CD14-positive monocyte (primary cell): Measurements from ENCODE around the gene TAF12. TPM values are rescaled to one million over a fixed set of nuclear protein-coding genes. Genes with fewer than 3 reads are reported as not detected.

Experiments
- DNase-seq, 3 donors: peaks; one replicate each; pipeline ENCODE4 v3.0.0-alpha.2; 2011 to 2022
- H2AFZ ChIP-seq: 2 replicates; pipeline ENCODE4 v1.6.0; 2012; ENCODE audit warnings: mild to moderate bottlenecking, low read depth, low read length, inconsistent platforms; ENCODE audit not compliant: insufficient read depth, poor library complexity, severe bottlenecking
- H3K27ac ChIP-seq, 2 donors: 1 replicate in 1 of 2; 2 replicates in 1 of 2; pipeline ENCODE4 v1.5.1; 2012 to 2013; ENCODE audit warnings: low read length in 2 of 2, control low read depth in 1 of 2, inconsistent platforms in 1 of 2, low read depth in 1 of 2, mild to moderate bottlenecking in 1 of 2
- H3K27me3 ChIP-seq, 2 donors: one replicate each; pipeline versions ENCODE4 v1.6.0 to v1.6.1; 2011 to 2013; ENCODE audit warnings: low read length in 2 of 2; ENCODE audit not compliant: control insufficient read depth in 2 of 2, insufficient read depth in 2 of 2
- H3K36me3 ChIP-seq, 2 donors: replicated peaks in 1 of 2; 1 replicate in 1 of 2; 2 replicates in 1 of 2; pipeline versions ENCODE4 v1.5.1 to v1.6.1; 2012 to 2013; ENCODE audit warnings: low read length in 2 of 2, control low read depth in 1 of 2, inconsistent platforms in 1 of 2, mild to moderate bottlenecking in 1 of 2; ENCODE audit not compliant: insufficient read depth in 2 of 2, control insufficient read depth in 1 of 2
- H3K4me1 ChIP-seq, 2 donors: 1 replicate in 1 of 2; 2 replicates in 1 of 2; pipeline versions ENCODE4 v1.5.1 to v1.6.1; 2012 to 2013; ENCODE audit warnings: low read length in 2 of 2, control low read depth in 1 of 2, inconsistent platforms in 1 of 2, mild to moderate bottlenecking in 1 of 2, moderate library complexity in 1 of 2; ENCODE audit not compliant: insufficient read depth in 2 of 2, control insufficient read depth in 1 of 2
- H3K4me2 ChIP-seq: replicated peaks from 2 replicates; pipeline ENCODE3; 2012; ENCODE audit warnings: low read length, moderate library complexity, mild to moderate bottlenecking; ENCODE audit not compliant: poor library complexity, severe bottlenecking; ENCODE audit errors: extremely low read depth
- H3K4me3 ChIP-seq, 3 experiments: fragments of 200-600 bp in 1 of 3; sonication (generic) in 1 of 3; replicated peaks in 1 of 3; 1 replicate in 2 of 3; 2 replicates in 1 of 3; pipeline ENCODE4 v1.5.1; 2011 to 2013; ENCODE audit warnings: low read length in 3 of 3, mild to moderate bottlenecking in 3 of 3, control low read depth in 2 of 3, low read depth in 2 of 3, inconsistent platforms in 1 of 3, moderate library complexity in 1 of 3
- H3K79me2 ChIP-seq: 2 replicates; pipeline ENCODE4 v1.6.0; 2012; ENCODE audit warnings: mild to moderate bottlenecking, control low read depth, inconsistent platforms, low read length, moderate library complexity; ENCODE audit not compliant: insufficient read depth
- H3K9ac ChIP-seq: 2 replicates; pipeline ENCODE4 v1.6.0; 2017; ENCODE audit warnings: low read length, mild to moderate bottlenecking; ENCODE audit not compliant: insufficient read depth, poor library complexity, severe bottlenecking
- H3K9me3 ChIP-seq, 2 donors: replicated peaks in 1 of 2; 1 replicate in 1 of 2; 2 replicates in 1 of 2; pipeline versions ENCODE4 v1.5.1 to v1.6.1; 2012 to 2013; ENCODE audit warnings: low read length in 2 of 2, control low read depth in 1 of 2; ENCODE audit not compliant: control insufficient read depth in 1 of 2, insufficient read depth in 1 of 2
- H4K20me1 ChIP-seq: 2 replicates; pipeline ENCODE4 v1.6.0; 2012; ENCODE audit warnings: mild to moderate bottlenecking, low read length, control low read depth, moderate library complexity; ENCODE audit not compliant: insufficient read depth
- H3K27ac Mint-ChIP-seq, 7 donors: one replicate each; pipeline ENCODE4 v1.8.0; 2020; ENCODE audit warnings: mild to moderate bottlenecking in 7 of 7, mixed read lengths in 7 of 7, moderate library complexity in 6 of 7, inconsistent platforms in 2 of 7
- H3K27me3 Mint-ChIP-seq, 3 donors: one replicate each; pipeline ENCODE4 v1.8.0; 2021 to 2022; ENCODE audit warnings: low read depth in 3 of 3, mild to moderate bottlenecking in 3 of 3, mixed read lengths in 3 of 3, moderate library complexity in 3 of 3, inconsistent platforms in 1 of 3
- H3K36me3 Mint-ChIP-seq, 2 donors: one replicate each; pipeline ENCODE4 v1.8.0; 2020; ENCODE audit warnings: mixed read lengths in 2 of 2, inconsistent platforms in 1 of 2, mild to moderate bottlenecking in 1 of 2
- H3K4me1 Mint-ChIP-seq: one replicate; pipeline ENCODE4 v1.8.0; 2020; ENCODE audit warnings: mild to moderate bottlenecking, mixed read lengths
- H3K4me3 Mint-ChIP-seq, 2 donors: one replicate each; pipeline ENCODE4 v1.8.0; 2020; ENCODE audit warnings: mild to moderate bottlenecking in 2 of 2, mixed read lengths in 2 of 2, moderate library complexity in 1 of 2
- H3K9me3 Mint-ChIP-seq, 7 donors: one replicate each; pipeline ENCODE4 v1.8.0; 2020 to 2022; ENCODE audit warnings: mixed read lengths in 7 of 7, mild to moderate bottlenecking in 6 of 7, moderate library complexity in 6 of 7, inconsistent platforms in 2 of 7
- WGBS: methylation state at CpG from one replicate; pipeline ENCODE4 v1.1.5; 2013; ENCODE audit warnings: missing lambda C conversion rate; ENCODE audit not compliant: insufficient coverage; 5-methylcytosine and 5-hydroxymethylcytosine counted together
- intact Hi-C, 2 donors: fragments of 100-400 bp; cut with micrococcal nuclease; formaldehyde crosslinking; loops; one replicate each; pipeline versions ENCODE4 v1.15.0 to v1.15.1; 2023
- polyA plus RNA-seq, 3 donors: library from polyadenylated mRNA; depleted of rRNA in 1 of 3; unstranded in 2 of 3; stranded (reverse) in 1 of 3; fragments of 300-500 nt in 2 of 3; fragments of >200 nt in 1 of 3; fragmentation: Illumina TruSeq in 2 of 3; gene quantifications; 1 replicate in 2 of 3; 2 replicates in 1 of 3; pipeline ENCODE4 v1.2.3, GENCODE V29; 2012 to 2021
- TF ChIP-seq, protein P1 (sequence below): fragments of 200-600 bp; IDR thresholded peaks from one replicate; pipeline ENCODE4 v1.8.0; 2022; ENCODE audit warnings: antibody characterized with exemption, mild to moderate bottlenecking

TAF12 gene
- polyA plus RNA-seq, 3 donors, result 36.7 to 53.7 (median 53.7) TPM

DNA sequence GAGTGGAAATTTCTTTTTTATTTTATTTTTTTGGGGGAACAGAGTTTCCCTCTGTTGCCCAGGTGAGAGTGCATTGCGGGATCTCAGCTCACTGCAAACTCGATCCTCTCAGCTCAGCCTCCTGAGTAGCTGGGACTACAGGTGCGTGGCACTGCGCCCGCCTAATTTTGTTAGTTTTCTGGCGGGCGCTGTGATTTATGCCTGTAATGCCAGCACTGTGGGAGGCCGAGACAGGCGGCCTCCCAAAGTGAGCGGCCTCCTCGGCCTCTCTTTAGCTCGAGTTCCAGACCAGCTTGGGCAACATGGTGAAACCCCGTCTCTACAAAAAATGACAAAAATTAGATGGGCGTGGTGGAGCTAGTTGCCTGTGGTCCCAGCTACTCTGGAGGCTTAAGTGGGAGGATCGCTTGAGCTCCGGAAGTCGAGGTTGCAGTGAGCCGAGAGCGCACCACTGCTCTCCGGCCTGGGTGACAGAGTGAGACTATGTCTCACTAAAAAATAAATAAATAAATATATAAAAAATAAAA lies 28.4 kb upstream of the TAF12 start:
- no peaks in the 10 kb centered on the region for H3K9me3 Mint-ChIP-seq
- Histone ChIP-seq H3K9me3 (no peaks in the 10 kb centered on the region), H3K9ac (no peak overlapping the region), H3K4me1 (peaks cover 25 to 27% of the 10 kb centered on the region in 2 donors), H3K27me3 (no peaks in the 10 kb centered on the region), H3K36me3 (peaks cover 0 to 11% of the 10 kb centered on the region in 2 donors), H3K4me3 (no peak overlapping the region), H3K4me2 (no peak overlapping the region), H4K20me1 (peaks cover 20% of the 10 kb centered on the region), H3K27ac (no peak overlapping the region), H2AFZ (no peak overlapping the region), H3K79me2 (peaks cover 60% of the 10 kb centered on the region)
- peaks cover 9 to 19% of the 10 kb centered on the region in 2 donors for H3K36me3 Mint-ChIP-seq
- no peak overlapping the region for H3K4me3 Mint-ChIP-seq
- H3K27me3 Mint-ChIP-seq, result peaks cover 0 to 1% (median 0%) of the 10 kb centered on the region in 3 donors
- no peak for DNase-seq
- TF ChIP-seq, protein P1, sequence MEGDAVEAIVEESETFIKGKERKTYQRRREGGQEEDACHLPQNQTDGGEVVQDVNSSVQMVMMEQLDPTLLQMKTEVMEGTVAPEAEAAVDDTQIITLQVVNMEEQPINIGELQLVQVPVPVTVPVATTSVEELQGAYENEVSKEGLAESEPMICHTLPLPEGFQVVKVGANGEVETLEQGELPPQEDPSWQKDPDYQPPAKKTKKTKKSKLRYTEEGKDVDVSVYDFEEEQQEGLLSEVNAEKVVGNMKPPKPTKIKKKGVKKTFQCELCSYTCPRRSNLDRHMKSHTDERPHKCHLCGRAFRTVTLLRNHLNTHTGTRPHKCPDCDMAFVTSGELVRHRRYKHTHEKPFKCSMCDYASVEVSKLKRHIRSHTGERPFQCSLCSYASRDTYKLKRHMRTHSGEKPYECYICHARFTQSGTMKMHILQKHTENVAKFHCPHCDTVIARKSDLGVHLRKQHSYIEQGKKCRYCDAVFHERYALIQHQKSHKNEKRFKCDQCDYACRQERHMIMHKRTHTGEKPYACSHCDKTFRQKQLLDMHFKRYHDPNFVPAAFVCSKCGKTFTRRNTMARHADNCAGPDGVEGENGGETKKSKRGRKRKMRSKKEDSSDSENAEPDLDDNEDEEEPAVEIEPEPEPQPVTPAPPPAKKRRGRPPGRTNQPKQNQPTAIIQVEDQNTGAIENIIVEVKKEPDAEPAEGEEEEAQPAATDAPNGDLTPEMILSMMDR, result no peak
- no peak overlapping the region for H3K27ac Mint-ChIP-seq
- WGBS, result 99% methylated on average over 12 of the region's 20 CpGs
- peaks cover 9% of the 10 kb centered on the region for H3K4me1 Mint-ChIP-seq
- intact Hi-C loops, result no loop called here

DNA sequence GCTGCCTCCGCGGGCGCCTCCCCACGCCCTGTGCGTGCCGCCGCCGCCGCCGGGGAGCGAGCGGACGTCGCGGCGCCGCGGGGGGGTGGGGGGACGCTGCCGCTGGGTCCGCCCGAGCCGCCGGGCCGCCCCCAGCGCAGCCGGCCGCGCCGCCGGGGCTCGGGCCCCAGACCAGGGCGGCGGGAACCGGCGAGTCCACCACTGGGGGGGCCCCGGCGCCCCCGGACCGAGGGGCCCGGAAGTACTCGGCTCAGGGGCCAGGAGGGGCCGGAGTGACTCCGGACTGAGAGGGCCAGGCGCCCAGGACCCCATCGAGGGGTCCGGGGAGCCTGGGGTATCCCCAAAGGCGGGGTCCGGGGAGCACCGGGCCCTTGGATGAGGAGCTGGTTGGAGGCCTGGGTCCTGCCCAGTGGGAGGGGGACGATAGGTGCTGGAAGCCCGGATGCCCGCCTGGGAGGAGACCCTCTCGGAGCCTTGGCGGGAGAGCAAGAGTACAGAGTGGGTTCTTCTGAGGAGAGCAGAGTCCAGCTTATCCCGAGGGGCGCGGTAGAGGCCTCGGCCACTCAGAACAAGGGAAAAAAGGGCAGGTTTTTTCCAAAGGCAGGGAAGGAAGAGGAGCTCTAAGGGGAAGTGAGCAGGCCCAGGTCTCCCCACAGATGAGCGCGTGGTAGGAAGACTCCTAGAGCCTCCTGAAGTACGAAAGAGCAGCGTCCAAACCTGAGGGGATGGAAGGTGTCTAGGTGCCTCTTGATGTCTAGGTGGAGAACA lies 26.3 kb upstream of the TAF12 start:
- peak overlapping the region; percentile 91 for H2AFZ ChIP-seq
- H3K27me3 Mint-ChIP-seq, result no peaks in the 10 kb centered on the region
- peaks cover 27 to 34% of the 10 kb centered on the region in 2 donors for H3K4me1 ChIP-seq
- no peaks in the 10 kb centered on the region for H3K27me3 ChIP-seq
- H3K9ac ChIP-seq, result peak overlapping the region; percentile 99
- no peaks in the 10 kb centered on the region for H3K36me3 ChIP-seq
- H3K4me1 Mint-ChIP-seq, result peaks cover 18% of the 10 kb centered on the region
- intact Hi-C loops, result loop anchor here in 1 of 2 donors (2.0 kb wide), 1 partner anchor 20 kb away; the partner anchor contains the start of gene RNU11
- H3K27ac Mint-ChIP-seq, result peak overlapping the region; percentile 89 to 98 (median 96)
- under 1% methylated on average over 62 of the region's 63 CpGs for WGBS
- peak overlapping the region; percentile 99 to 100 for H3K27ac ChIP-seq
- H3K79me2 ChIP-seq, result peaks cover 43% of the 10 kb centered on the region
- H3K36me3 Mint-ChIP-seq, result peaks cover 2 to 11% of the 10 kb centered on the region in 2 donors
- TF ChIP-seq, protein P1, result no peak
- H3K9me3 Mint-ChIP-seq, result no peaks in the 10 kb centered on the region
- no peaks in the 10 kb centered on the region for H3K9me3 ChIP-seq
- H3K4me2 ChIP-seq, result peak overlapping the region; percentile 96
- H4K20me1 ChIP-seq, result peaks cover 13% of the 10 kb centered on the region
- H3K4me3 ChIP-seq, result peak overlapping the region; percentile 77 to 100 (median 99)
- H3K4me3 Mint-ChIP-seq, result peak overlapping the region; percentile 84 to 98
- peak; percentile 29 to 57 (median 53) for DNase-seq
